ENCODE data around the gene CEP85L.

The CEP85L gene

GRCh38 chr6:118659513-118660217 lies 8.3 kb upstream of the CEP85L start:
- DNase-seq = no peak

- DNase-seq = peak; percentile 59
Measured at GRCh38 chr6:118656847-118657451, 5.6 kb upstream of the CEP85L start.

GRCh38 chr6:118652051-118652615 lies 742 bp upstream of the CEP85L start:
- DNase-seq = no peak

- DNase-seq = peak; percentile 53
Measured at GRCh38 chr6:118650582-118651281, 659 bp downstream of the CEP85L start.

GRCh38 chr6:118649918-118650581 lies 1.3 kb downstream of the CEP85L start:
- no peak for DNase-seq

GRCh38 chr6:118648866-118649554 lies 2.4 kb downstream of the CEP85L start:
- DNase-seq = no peak

GRCh38 chr6:118646977-118647376 lies 4.4 kb downstream of the CEP85L start:
- no peak for DNase-seq

GRCh38 chr6:118645395-118645794 lies 6.0 kb downstream of the CEP85L start:
- no peak for DNase-seq

GRCh38 chr6:118644007-118644406 lies 7.4 kb downstream of the CEP85L start:
- DNase-seq = no peak

GRCh38 chr6:118641042-118641441 lies 10.3 kb downstream of the CEP85L start:
- DNase-seq = no peak

GRCh38 chr6:118639054-118639964 lies 12.1 kb downstream of the CEP85L start:
- DNase-seq = no peak

GRCh38 chr6:118638288-118638687 lies 13.1 kb downstream of the CEP85L start:
- DNase-seq = no peak

- no peak for DNase-seq
Measured at GRCh38 chr6:118635909-118636735, 15.3 kb downstream of the CEP85L start.

GRCh38 chr6:118632359-118632758 lies 19.0 kb downstream of the CEP85L start:
- DNase-seq = peak; percentile 31

- no peak for DNase-seq
Measured at GRCh38 chr6:118630923-118631322, 20.5 kb downstream of the CEP85L start.

- DNase-seq = no peak
Measured at GRCh38 chr6:118630067-118630466, 21.3 kb downstream of the CEP85L start.

- no peak for DNase-seq
Measured at GRCh38 chr6:118627724-118628123, 23.7 kb downstream of the CEP85L start.

- DNase-seq = no peak
Measured at GRCh38 chr6:118625833-118626232, 25.6 kb downstream of the CEP85L start.

- no peak for DNase-seq
Measured at GRCh38 chr6:118621799-118622470, 29.5 kb downstream of the CEP85L start.

- DNase-seq = no peak
Measured at GRCh38 chr6:118620202-118620601, 31.2 kb downstream of the CEP85L start.
